ENCODE data around the gene LHFPL3. TPM values are rescaled to one million over a fixed set of nuclear protein-coding genes. Genes with fewer than 3 reads are reported as not detected.

The LHFPL3 gene
- total RNA-seq, 1 experiment from 2014 or later = not detected

DNA sequence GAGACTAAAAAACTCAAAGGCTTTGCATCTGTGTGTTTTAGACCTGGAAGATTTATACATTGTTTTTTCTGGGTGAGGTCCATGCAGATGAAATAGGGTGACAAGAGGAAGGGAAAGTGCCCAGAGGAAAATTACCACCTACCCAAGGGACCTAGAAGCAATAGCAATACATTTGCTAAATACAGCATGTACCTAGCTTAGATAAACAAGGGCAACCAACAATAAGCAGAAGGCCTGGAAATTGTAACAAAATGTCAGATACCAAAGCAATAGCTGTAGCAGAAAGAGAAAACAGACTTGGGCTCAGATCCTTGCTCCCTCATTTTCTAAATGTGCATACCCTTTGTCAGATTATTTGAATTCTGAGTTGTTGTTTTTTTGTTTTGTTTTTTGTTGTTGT, 367.2 kb downstream of the LHFPL3 start:
- H2BK15ac ChIP-seq (ENCODE audit: low read depth, low read length) = no peak overlapping the region

More for the DNA sequence above, 367.2 kb downstream of the LHFPL3 start:
- H3K4me1 ChIP-seq (ENCODE audit: insufficient read depth, low read length) = no peaks in the 10 kb centered on the region
- Mint-ChIP-seq H3K9me3 (peaks cover 9 to 20% of the 10 kb centered on the region in 2 experiments), H3K4me1 (no peaks in the 10 kb centered on the region), H3K27ac (no peak overlapping the region), H3K36me3 (ENCODE audit: insufficient read depth in 1 of 3, low read depth in 3 of 3) (peaks cover 0 to 20% (median 8%) of the 10 kb centered on the region in 3 experiments; a peak in 6 of 7 replicates), H3K27me3 (ENCODE audit: low read depth) (peaks cover 4% of the 10 kb centered on the region; the same call in 1 of the 2 replicates), H3K4me3 (no peak overlapping the region)
- no peak overlapping the region for H3K56ac ChIP-seq (ENCODE audit: insufficient read length, low read depth, low read length)
- H3K27me3 ChIP-seq (ENCODE audit: insufficient read depth, low read length) = no peaks in the 10 kb centered on the region
- H2BK5ac ChIP-seq (ENCODE audit: insufficient read length, low read length) = no peak overlapping the region
- no peak overlapping the region for H3K23ac ChIP-seq (ENCODE audit: insufficient read length, low read depth, low read length)
- no peaks in the 10 kb centered on the region for H4K20me1 ChIP-seq (ENCODE audit: control insufficient read depth, insufficient read depth, insufficient read length)
- no peak overlapping the region for H2BK12ac ChIP-seq (ENCODE audit: insufficient read length, low read depth, low read length)
- H3K23me2 ChIP-seq (ENCODE audit: insufficient read length, low read depth, low read length, poor library complexity, severe bottlenecking) = no peaks in the 10 kb centered on the region
- H2AFZ ChIP-seq (ENCODE audit: low read length) = no peak overlapping the region
- TF ChIP-seq, protein P1, sequence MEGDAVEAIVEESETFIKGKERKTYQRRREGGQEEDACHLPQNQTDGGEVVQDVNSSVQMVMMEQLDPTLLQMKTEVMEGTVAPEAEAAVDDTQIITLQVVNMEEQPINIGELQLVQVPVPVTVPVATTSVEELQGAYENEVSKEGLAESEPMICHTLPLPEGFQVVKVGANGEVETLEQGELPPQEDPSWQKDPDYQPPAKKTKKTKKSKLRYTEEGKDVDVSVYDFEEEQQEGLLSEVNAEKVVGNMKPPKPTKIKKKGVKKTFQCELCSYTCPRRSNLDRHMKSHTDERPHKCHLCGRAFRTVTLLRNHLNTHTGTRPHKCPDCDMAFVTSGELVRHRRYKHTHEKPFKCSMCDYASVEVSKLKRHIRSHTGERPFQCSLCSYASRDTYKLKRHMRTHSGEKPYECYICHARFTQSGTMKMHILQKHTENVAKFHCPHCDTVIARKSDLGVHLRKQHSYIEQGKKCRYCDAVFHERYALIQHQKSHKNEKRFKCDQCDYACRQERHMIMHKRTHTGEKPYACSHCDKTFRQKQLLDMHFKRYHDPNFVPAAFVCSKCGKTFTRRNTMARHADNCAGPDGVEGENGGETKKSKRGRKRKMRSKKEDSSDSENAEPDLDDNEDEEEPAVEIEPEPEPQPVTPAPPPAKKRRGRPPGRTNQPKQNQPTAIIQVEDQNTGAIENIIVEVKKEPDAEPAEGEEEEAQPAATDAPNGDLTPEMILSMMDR (conservative IDR thresholded peaks at IDR 0.05) = no peak
- no peak overlapping the region for H2BK120ac ChIP-seq (ENCODE audit: low read depth, low read length, poor library complexity, severe bottlenecking)
- no peak overlapping the region for H3K4ac ChIP-seq (ENCODE audit: low read depth, low read length)
- no peaks in the 10 kb centered on the region for H3K9me3 ChIP-seq (ENCODE audit: control insufficient read depth, low read depth, low read length)
- H3K18ac ChIP-seq (ENCODE audit: insufficient read length, low read depth, low read length) = no peak overlapping the region
- no peaks in the 10 kb centered on the region for H3K79me2 ChIP-seq (ENCODE audit: insufficient read depth, low read length)
- no peak overlapping the region for H4K91ac ChIP-seq (ENCODE audit: insufficient read length, low read depth, low read length)
- no peak overlapping the region for H3K9ac ChIP-seq (ENCODE audit: extremely low read depth, insufficient read length, low read length)
- no peak overlapping the region for H2AK5ac ChIP-seq (ENCODE audit: insufficient read length, low read length)
- H3K79me1 ChIP-seq (ENCODE audit: insufficient read depth, low read depth, low read length, poor library complexity, severe bottlenecking) = no peaks in the 10 kb centered on the region
- H4K5ac ChIP-seq (ENCODE audit: insufficient read length, low read depth, low read length) = no peak overlapping the region
- no peak overlapping the region for H4K8ac ChIP-seq (replicated peaks; ENCODE audit: insufficient read length, low read depth, low read length)
- H3T11ph ChIP-seq (ENCODE audit: low read length) = no peak overlapping the region
- no peak for DNase-seq
- no peak overlapping the region for H2BK20ac ChIP-seq (ENCODE audit: low read depth, low read length, poor library complexity, severe bottlenecking)
- H3K27ac ChIP-seq (ENCODE audit: insufficient read length, low read depth, low read length) = no peak overlapping the region
- H3K14ac ChIP-seq (ENCODE audit: insufficient read depth, low read length) = no peak overlapping the region
- H3K4me2 ChIP-seq (ENCODE audit: insufficient read depth, insufficient read length, low read length) = no peak overlapping the region
